Ascending aorta (tissue), 2 donors: ENCODE data around the gene RND3. TPM values are rescaled to one million over a fixed set of nuclear protein-coding genes. Genes with fewer than 3 reads are reported as not detected.

Experiments used
- DNase-seq, 2 donors: peaks; one replicate each; pipeline ENCODE4 v3.0.0-alpha.2; 2019; ENCODE audit warnings: low spot score in 2 of 2
- H3K27ac ChIP-seq, 2 donors: fragments of 200-600 bp; sonication (generic); one replicate each; pipeline ENCODE4 v1.5.1; 2016 to 2017; ENCODE audit warnings: mild to moderate bottlenecking in 1 of 2
- H3K27me3 ChIP-seq: fragments of 200-600 bp; sonication (generic); one replicate; pipeline ENCODE4 v1.5.1; 2017
- H3K36me3 ChIP-seq, 2 donors: fragments of 200-600 bp; sonication (generic); one replicate each; pipeline ENCODE4 v1.5.1; 2016
- H3K4me1 ChIP-seq, 2 donors: fragments of 200-600 bp; sonication (generic); one replicate each; pipeline ENCODE4 v1.5.1; 2016 to 2017; ENCODE audit warnings: mild to moderate bottlenecking in 1 of 2
- H3K4me3 ChIP-seq, 2 donors: fragments of 200-600 bp; sonication (generic); one replicate each; pipeline ENCODE4 v1.5.1; 2016 to 2017; ENCODE audit warnings: mild to moderate bottlenecking in 1 of 2
- H3K9me3 ChIP-seq, 2 donors: fragments of 200-600 bp; sonication (generic); one replicate each; pipeline ENCODE4 v1.5.1; 2016
- intact Hi-C: fragments of 100-400 bp; cut with DNase I; formaldehyde crosslinking; loops from one replicate; pipeline ENCODE4 v1.15.1; 2023
- total RNA-seq: library from RNA; depleted of rRNA; stranded (reverse); fragments of >200 nt; gene quantifications from one replicate; pipeline ENCODE4 v1.1.0, GENCODE V29; 2016
- TF ChIP-seq, protein P1 (sequence below), 3 experiments: fragments of 200-600 bp in 2 of 3; fragments of 450-650 bp in 1 of 3; sonication (generic) in 2 of 3; IDR thresholded peaks; one replicate each; pipeline ENCODE4 v1.5.1; 2016 to 2019; ENCODE audit warnings: antibody characterized with exemption in 3 of 3, mild to moderate bottlenecking in 1 of 3, moderate library complexity in 1 of 3

Gene RND3
- total RNA-seq, 1 donor from 2014 or later: 10.7 TPM

DNA sequence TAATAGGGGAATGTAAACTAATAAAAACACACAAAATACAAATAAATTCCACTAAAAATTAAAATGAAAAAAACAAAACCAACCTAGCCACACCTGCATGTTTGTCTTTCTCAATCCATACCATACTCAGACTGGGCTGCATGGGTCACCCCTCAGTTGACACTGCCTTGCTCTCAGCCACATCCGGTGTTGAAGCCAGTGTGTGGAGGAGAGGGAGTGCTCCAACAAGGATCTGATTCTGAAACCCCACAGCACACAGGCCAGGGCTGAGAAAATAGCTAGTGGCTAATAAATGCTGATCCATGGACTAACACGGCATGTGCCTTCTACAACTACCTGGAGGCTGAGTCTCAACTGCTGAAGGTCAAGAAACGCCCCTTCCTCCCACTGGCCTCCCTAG is 13.7 kb downstream of the RND3 start:
- Histone ChIP-seq H3K27me3 (no peaks in the 10 kb centered on the region), H3K9me3 (no peaks in the 10 kb centered on the region), H3K27ac (peak overlapping the region; percentile 48 to 82), H3K4me3 (no peak overlapping the region), H3K36me3 (peaks cover 30 to 46% of the 10 kb centered on the region in 2 donors), H3K4me1 (peaks cover 5 to 30% of the 10 kb centered on the region in 2 donors)
- intact Hi-C loops: loop anchor here (10.0 kb wide), 1 partner anchor 791 kb away; the partner anchor contains the start of gene RBM43
- TF ChIP-seq, protein P1, sequence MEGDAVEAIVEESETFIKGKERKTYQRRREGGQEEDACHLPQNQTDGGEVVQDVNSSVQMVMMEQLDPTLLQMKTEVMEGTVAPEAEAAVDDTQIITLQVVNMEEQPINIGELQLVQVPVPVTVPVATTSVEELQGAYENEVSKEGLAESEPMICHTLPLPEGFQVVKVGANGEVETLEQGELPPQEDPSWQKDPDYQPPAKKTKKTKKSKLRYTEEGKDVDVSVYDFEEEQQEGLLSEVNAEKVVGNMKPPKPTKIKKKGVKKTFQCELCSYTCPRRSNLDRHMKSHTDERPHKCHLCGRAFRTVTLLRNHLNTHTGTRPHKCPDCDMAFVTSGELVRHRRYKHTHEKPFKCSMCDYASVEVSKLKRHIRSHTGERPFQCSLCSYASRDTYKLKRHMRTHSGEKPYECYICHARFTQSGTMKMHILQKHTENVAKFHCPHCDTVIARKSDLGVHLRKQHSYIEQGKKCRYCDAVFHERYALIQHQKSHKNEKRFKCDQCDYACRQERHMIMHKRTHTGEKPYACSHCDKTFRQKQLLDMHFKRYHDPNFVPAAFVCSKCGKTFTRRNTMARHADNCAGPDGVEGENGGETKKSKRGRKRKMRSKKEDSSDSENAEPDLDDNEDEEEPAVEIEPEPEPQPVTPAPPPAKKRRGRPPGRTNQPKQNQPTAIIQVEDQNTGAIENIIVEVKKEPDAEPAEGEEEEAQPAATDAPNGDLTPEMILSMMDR (IDR thresholded peaks at IDR 0.05): no peak
- no peak for DNase-seq

- TF ChIP-seq, protein P1 (IDR thresholded peaks at IDR 0.05): no peak
- Histone ChIP-seq H3K4me3 (no peak overlapping the region), H3K9me3 (no peaks in the 10 kb centered on the region), H3K27ac (peak overlapping the region; percentile 41 to 48), H3K36me3 (peaks cover 30 to 53% of the 10 kb centered on the region in 2 donors), H3K27me3 (no peaks in the 10 kb centered on the region), H3K4me1 (peaks cover 0 to 21% of the 10 kb centered on the region in 2 donors)
- peak; percentile 19 to 78 for DNase-seq
- intact Hi-C loops: loop anchor here (10.0 kb wide), 1 partner anchor 792 kb away; the partner anchor contains the start of gene RBM43
These were observed 15.0 kb downstream of the RND3 start for GRCh38 chr2:150472511-150472899.

DNA sequence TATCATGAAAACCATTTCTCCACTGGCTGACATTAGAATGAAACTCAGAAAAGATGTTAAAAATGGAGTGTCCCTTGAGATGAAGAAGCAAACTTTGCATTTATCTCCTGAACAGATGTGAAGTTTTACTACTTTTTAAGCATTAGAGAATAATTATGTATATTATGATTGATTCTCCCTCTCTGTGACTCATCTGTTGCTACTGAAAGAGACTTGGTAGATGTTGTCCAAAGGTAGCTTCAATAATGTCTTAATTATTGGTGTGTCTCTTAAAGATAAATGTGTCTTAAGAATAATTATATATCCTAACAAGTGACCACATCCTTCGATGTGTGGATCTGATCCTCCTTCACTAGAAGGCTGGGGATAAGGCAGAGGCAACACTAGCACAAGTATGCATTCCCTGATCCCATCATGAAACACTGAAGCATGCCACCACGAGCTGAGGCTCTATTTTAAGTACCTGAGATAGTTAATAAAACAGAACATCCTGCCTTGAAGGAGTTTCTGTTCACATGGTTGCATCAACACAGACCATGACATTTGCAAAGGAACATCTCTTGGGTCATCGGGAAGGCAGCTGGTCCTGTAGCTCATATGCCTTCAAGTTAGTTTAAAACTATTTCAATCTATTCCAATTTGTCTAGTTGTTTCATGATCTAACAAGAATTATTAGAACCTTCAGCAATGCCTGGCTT is 15.5 kb downstream of the RND3 start:
- TF ChIP-seq, protein P1 (IDR thresholded peaks at IDR 0.05): no peak
- DNase-seq: no peak
- H3K27ac ChIP-seq: peak overlapping the region; percentile 17 to 41
- intact Hi-C loops: loop anchor here (10.0 kb wide), 1 partner anchor 793 kb away; the partner anchor contains the start of gene RBM43
- H3K4me1 ChIP-seq: peaks cover 0 to 20% of the 10 kb centered on the region in 2 donors
- no peak overlapping the region for H3K4me3 ChIP-seq
- no peaks in the 10 kb centered on the region for H3K9me3 ChIP-seq
- H3K27me3 ChIP-seq: no peaks in the 10 kb centered on the region
- peaks cover 30 to 53% of the 10 kb centered on the region in 2 donors for H3K36me3 ChIP-seq

DNA sequence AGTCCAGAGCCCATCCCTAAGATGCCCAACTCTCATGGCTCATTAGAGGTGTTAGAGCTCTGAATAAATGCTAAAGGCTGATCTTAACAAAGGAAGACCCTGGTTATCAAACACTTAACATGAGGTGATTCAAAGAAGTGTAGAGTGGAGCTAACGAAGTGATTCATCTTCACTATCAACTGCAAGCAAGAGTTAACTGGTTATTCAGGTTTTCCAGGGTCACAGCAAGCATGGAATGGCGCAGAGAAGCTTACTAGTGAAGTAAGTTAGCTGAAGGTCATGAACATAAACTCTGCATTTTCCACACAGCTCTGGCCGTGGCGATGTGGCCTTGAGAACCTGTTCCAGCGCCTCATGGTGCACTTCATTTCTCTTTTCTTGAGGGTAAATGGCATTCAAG is 17.0 kb downstream of the RND3 start:
- TF ChIP-seq, protein P1 (IDR thresholded peaks at IDR 0.05): no peak
- DNase-seq: no peak
- Histone ChIP-seq H3K4me3 (no peak overlapping the region), H3K4me1 (peaks cover 4 to 26% of the 10 kb centered on the region in 2 donors), H3K9me3 (no peaks in the 10 kb centered on the region), H3K36me3 (peaks cover 30 to 53% of the 10 kb centered on the region in 2 donors), H3K27me3 (no peaks in the 10 kb centered on the region), H3K27ac (no peak overlapping the region)
- intact Hi-C loops: loop anchor here (10.0 kb wide), 1 partner anchor 794 kb away; the partner anchor contains the start of gene RBM43

GRCh38 chr2:150469706-150470274 is 17.7 kb downstream of the RND3 start:
- H3K27ac ChIP-seq: no peak overlapping the region
- no peaks in the 10 kb centered on the region for H3K9me3 ChIP-seq
- intact Hi-C loops: loop anchor here (10.0 kb wide), 1 partner anchor 795 kb away; the partner anchor contains the start of gene RBM43
- H3K4me3 ChIP-seq: no peak overlapping the region
- no peak for DNase-seq
- peaks cover 4 to 24% of the 10 kb centered on the region in 2 donors for H3K4me1 ChIP-seq
- H3K27me3 ChIP-seq: no peaks in the 10 kb centered on the region
- H3K36me3 ChIP-seq: peaks cover 30 to 50% of the 10 kb centered on the region in 2 donors
- TF ChIP-seq, protein P1 (IDR thresholded peaks at IDR 0.05): no peak
